WTC11 (cell line): ENCODE results near the gene UBASH3B. TPM values are rescaled to one million over a fixed set of nuclear protein-coding genes. Genes with fewer than 3 reads are reported as not detected.

Experiments used
- ATAC-seq: fragments of 200-7000 bp; cut with Tn5 transposase; 2 replicates; pipeline ENCODE4 v1.10.0; 2021; ENCODE audit warnings: mild to moderate bottlenecking, moderate library complexity
- CTCF ChIA-PET: fragments of 300-600 bp; sonication (Branson Sonifier 250); formaldehyde crosslinking; loops from one replicate; lab custom pipeline; 2021; ENCODE audit warnings: antibody characterized with exemption; lab: Charles Lee
- POLR2A ChIA-PET: fragments of 350-600 bp; sonication (Branson Sonifier 250); formaldehyde crosslinking; loops from one replicate; lab custom pipeline; 2021; ENCODE audit warnings: antibody characterized with exemption; lab: Charles Lee
- DNase-seq: peaks from one replicate; pipeline ENCODE4 v3.0.0; 2021; ENCODE audit warnings: low spot score
- H3K27ac Mint-ChIP-seq: 2 replicates; pipeline ENCODE4 v1.8.0; 2021; ENCODE audit warnings: mixed read lengths
- H3K27me3 Mint-ChIP-seq: 2 replicates; pipeline ENCODE4 v1.8.0; 2021; ENCODE audit warnings: low read depth, mild to moderate bottlenecking, moderate library complexity, mixed read lengths
- H3K36me3 Mint-ChIP-seq: 2 replicates; pipeline ENCODE4 v1.8.0; 2021; ENCODE audit warnings: mixed read lengths
- H3K4me1 Mint-ChIP-seq: 2 replicates; pipeline ENCODE4 v1.8.0; 2022; ENCODE audit warnings: mixed read lengths
- H3K4me3 Mint-ChIP-seq: 2 replicates; pipeline ENCODE4 v1.8.0; 2021; ENCODE audit warnings: mild to moderate bottlenecking, moderate library complexity, mixed read lengths
- H3K9me3 Mint-ChIP-seq: 2 replicates; pipeline ENCODE4 v1.8.0; 2021; ENCODE audit warnings: mixed read lengths
- ELF4 ChIP-seq: sonication (generic); formaldehyde crosslinking; IDR thresholded peaks from 2 replicates; pipeline ENCODE4 v1.8.1; 2022; ENCODE audit warnings: low read depth, mild to moderate bottlenecking, moderate library complexity, missing genetic modification reagents
- JUN ChIP-seq: sonication (generic); formaldehyde crosslinking; IDR thresholded peaks from 2 replicates; pipeline ENCODE4 v1.8.0; 2023; ENCODE audit warnings: mild to moderate bottlenecking, missing genetic modification reagents
- OVOL2 ChIP-seq: fragments of 250-450 bp; sonication (Bioruptor Pico); IDR thresholded peaks from 2 replicates; pipeline ENCODE4 v1.9.0; 2021; ENCODE audit warnings: mild to moderate bottlenecking, borderline replicate concordance
- PRRX2 ChIP-seq: fragments of 250-450 bp; sonication (Bioruptor Pico); IDR thresholded peaks from 2 replicates; pipeline ENCODE4 v1.8.0; 2021; ENCODE audit warnings: mild to moderate bottlenecking
- RORB ChIP-seq: fragments of 250-450 bp; sonication (Bioruptor Pico); IDR thresholded peaks from 2 replicates; pipeline ENCODE4 v1.9.0; 2021; ENCODE audit warnings: mild to moderate bottlenecking
- SMAD3 ChIP-seq: sonication (generic); formaldehyde crosslinking; IDR thresholded peaks from 2 replicates; pipeline ENCODE4 v1.8.0; 2022; ENCODE audit warnings: missing genetic modification reagents, mild to moderate bottlenecking, borderline replicate concordance
- ZNF219 ChIP-seq: sonication (generic); formaldehyde crosslinking; IDR thresholded peaks from 2 replicates; pipeline ENCODE4 v1.8.0; 2023; ENCODE audit warnings: missing genetic modification reagents, mild to moderate bottlenecking, borderline replicate concordance
- total RNA-seq: library from RNA; stranded (reverse); gene quantifications from 3 replicates; pipeline ENCODE4 v1.2.3, GENCODE V29; 2021
- TF ChIP-seq, protein P1 (sequence below): fragments of 250-450 bp; sonication (Bioruptor Pico); IDR thresholded peaks from 2 replicates; pipeline ENCODE4 v1.9.0; 2021; ENCODE audit warnings: mild to moderate bottlenecking, borderline replicate concordance
- TF ChIP-seq, protein P2 (sequence below): sonication (generic); formaldehyde crosslinking; IDR thresholded peaks from 2 replicates; pipeline ENCODE4 v1.8.1; 2022; ENCODE audit warnings: mild to moderate bottlenecking, moderate library complexity, missing genetic modification reagents
- TF ChIP-seq, protein P3 (sequence below): fragments of 250-450 bp; sonication (Bioruptor Pico); IDR thresholded peaks from 2 replicates; pipeline ENCODE4 v1.9.0; 2021; ENCODE audit warnings: mild to moderate bottlenecking
- TF ChIP-seq, protein P4 (sequence below): fragments of 250-450 bp; sonication (Bioruptor Pico); IDR thresholded peaks from 2 replicates; pipeline ENCODE4 v1.9.0; 2021; ENCODE audit warnings: mild to moderate bottlenecking
- TF ChIP-seq, protein P5 (sequence below): sonication (generic); formaldehyde crosslinking; IDR thresholded peaks from 2 replicates; pipeline ENCODE4 v1.8.0; 2022; ENCODE audit warnings: mild to moderate bottlenecking, missing genetic modification reagents
- TF ChIP-seq, protein P6 (sequence below): sonication (generic); formaldehyde crosslinking; conservative IDR thresholded peaks from 2 replicates; pipeline ENCODE4 v1.8.1; 2022; ENCODE audit warnings: mild to moderate bottlenecking, missing genetic modification reagents
- TF ChIP-seq, protein P7 (sequence below): sonication (generic); formaldehyde crosslinking; IDR thresholded peaks from 2 replicates; pipeline ENCODE4 v1.8.1; 2023; ENCODE audit warnings: mild to moderate bottlenecking, missing genetic modification reagents, borderline replicate concordance

The UBASH3B gene
- total RNA-seq, 1 experiment from 2014 or later, result 21.1 TPM

DNA sequence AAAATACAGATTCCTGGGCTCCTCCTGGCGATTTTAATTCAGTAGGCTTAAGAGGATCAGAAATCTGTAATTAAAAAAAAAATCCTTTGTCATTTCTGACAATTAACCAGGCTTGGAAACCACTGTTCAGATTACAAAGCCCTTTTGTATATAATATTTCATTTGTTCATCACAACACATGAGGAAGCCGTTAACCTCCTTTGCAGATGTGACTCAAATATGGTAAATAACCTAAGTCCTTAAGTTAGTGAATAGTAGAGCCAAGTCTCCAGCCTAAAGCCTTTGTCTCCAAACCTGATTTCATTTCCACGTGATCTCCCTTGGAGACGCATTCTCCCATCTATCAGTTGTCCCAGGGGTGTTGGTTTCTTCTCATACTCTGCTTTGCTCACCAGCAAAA lies 67.6 kb downstream of the UBASH3B start (continued):
- TF ChIP-seq, protein P1, sequence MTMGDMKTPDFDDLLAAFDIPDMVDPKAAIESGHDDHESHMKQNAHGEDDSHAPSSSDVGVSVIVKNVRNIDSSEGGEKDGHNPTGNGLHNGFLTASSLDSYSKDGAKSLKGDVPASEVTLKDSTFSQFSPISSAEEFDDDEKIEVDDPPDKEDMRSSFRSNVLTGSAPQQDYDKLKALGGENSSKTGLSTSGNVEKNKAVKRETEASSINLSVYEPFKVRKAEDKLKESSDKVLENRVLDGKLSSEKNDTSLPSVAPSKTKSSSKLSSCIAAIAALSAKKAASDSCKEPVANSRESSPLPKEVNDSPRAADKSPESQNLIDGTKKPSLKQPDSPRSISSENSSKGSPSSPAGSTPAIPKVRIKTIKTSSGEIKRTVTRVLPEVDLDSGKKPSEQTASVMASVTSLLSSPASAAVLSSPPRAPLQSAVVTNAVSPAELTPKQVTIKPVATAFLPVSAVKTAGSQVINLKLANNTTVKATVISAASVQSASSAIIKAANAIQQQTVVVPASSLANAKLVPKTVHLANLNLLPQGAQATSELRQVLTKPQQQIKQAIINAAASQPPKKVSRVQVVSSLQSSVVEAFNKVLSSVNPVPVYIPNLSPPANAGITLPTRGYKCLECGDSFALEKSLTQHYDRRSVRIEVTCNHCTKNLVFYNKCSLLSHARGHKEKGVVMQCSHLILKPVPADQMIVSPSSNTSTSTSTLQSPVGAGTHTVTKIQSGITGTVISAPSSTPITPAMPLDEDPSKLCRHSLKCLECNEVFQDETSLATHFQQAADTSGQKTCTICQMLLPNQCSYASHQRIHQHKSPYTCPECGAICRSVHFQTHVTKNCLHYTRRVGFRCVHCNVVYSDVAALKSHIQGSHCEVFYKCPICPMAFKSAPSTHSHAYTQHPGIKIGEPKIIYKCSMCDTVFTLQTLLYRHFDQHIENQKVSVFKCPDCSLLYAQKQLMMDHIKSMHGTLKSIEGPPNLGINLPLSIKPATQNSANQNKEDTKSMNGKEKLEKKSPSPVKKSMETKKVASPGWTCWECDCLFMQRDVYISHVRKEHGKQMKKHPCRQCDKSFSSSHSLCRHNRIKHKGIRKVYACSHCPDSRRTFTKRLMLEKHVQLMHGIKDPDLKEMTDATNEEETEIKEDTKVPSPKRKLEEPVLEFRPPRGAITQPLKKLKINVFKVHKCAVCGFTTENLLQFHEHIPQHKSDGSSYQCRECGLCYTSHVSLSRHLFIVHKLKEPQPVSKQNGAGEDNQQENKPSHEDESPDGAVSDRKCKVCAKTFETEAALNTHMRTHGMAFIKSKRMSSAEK (CRISPR knock-in tag), result no peak
- no peak for TF ChIP-seq RORB (CRISPR knock-in tag)
- no peak for TF ChIP-seq SMAD3
- no peak for TF ChIP-seq OVOL2 (CRISPR knock-in tag)
- TF ChIP-seq, protein P2, sequence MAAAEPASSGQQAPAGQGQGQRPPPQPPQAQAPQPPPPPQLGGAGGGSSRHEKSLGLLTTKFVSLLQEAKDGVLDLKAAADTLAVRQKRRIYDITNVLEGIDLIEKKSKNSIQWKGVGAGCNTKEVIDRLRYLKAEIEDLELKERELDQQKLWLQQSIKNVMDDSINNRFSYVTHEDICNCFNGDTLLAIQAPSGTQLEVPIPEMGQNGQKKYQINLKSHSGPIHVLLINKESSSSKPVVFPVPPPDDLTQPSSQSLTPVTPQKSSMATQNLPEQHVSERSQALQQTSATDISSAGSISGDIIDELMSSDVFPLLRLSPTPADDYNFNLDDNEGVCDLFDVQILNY, result no peak

DNA sequence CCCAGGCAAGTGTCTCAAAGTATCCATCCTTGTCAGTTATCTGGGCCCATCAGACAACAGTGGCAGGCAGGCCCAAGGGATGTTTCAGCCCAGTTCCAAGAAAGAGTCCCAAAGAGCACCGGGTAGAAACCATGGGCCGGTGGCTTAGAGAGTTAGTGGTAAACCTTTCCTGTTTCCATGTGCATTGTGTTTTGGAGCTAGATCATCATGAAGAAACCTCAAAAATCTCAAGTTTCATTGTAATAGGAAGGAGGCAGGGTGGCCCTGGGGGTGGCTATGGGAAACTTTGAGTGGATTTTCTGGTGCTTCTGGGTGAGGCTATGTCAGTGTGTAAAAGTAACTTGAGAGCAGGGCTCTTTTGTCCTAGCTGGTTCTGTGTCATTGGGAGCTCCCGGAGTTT lies 68.1 kb downstream of the UBASH3B start:
- H3K4me3 Mint-ChIP-seq, result no peak overlapping the region
- ChIA-PET CTCF (interaction anchor here (0.8 to 1.1 kb wide), 2 partner anchors 32 to 58 kb away, joined by 3 read pairs; no protein-coding TSS in a partner anchor), POLR2A (interaction anchor here (0.6 to 0.7 kb wide), 2 partner anchors 10 to 11 kb away, joined by 3 to 4 read pairs; no protein-coding TSS in a partner anchor)
- H3K36me3 Mint-ChIP-seq, result no peaks in the 10 kb centered on the region
- H3K4me1 Mint-ChIP-seq, result peaks cover 35% of the 10 kb centered on the region
- no peak for ATAC-seq
- H3K27ac Mint-ChIP-seq, result no peak overlapping the region
- DNase-seq, result no peak
- H3K27me3 Mint-ChIP-seq, result no peaks in the 10 kb centered on the region
- no peaks in the 10 kb centered on the region for H3K9me3 Mint-ChIP-seq
- TF ChIP-seq, protein P2, result no peak
- TF ChIP-seq ELF4 (CRISPR knock-in tag) (no peak), SMAD3 (no peak), PRRX2 (no peak), OVOL2 (CRISPR knock-in tag) (no peak), ZNF219 (no peak), JUN (CRISPR knock-in tag) (no peak)
- TF ChIP-seq, protein P3, sequence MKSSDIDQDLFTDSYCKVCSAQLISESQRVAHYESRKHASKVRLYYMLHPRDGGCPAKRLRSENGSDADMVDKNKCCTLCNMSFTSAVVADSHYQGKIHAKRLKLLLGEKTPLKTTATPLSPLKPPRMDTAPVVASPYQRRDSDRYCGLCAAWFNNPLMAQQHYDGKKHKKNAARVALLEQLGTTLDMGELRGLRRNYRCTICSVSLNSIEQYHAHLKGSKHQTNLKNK (CRISPR knock-in tag), result no peak
- TF ChIP-seq, protein P1 (CRISPR knock-in tag), result no peak
- TF ChIP-seq, protein P4, sequence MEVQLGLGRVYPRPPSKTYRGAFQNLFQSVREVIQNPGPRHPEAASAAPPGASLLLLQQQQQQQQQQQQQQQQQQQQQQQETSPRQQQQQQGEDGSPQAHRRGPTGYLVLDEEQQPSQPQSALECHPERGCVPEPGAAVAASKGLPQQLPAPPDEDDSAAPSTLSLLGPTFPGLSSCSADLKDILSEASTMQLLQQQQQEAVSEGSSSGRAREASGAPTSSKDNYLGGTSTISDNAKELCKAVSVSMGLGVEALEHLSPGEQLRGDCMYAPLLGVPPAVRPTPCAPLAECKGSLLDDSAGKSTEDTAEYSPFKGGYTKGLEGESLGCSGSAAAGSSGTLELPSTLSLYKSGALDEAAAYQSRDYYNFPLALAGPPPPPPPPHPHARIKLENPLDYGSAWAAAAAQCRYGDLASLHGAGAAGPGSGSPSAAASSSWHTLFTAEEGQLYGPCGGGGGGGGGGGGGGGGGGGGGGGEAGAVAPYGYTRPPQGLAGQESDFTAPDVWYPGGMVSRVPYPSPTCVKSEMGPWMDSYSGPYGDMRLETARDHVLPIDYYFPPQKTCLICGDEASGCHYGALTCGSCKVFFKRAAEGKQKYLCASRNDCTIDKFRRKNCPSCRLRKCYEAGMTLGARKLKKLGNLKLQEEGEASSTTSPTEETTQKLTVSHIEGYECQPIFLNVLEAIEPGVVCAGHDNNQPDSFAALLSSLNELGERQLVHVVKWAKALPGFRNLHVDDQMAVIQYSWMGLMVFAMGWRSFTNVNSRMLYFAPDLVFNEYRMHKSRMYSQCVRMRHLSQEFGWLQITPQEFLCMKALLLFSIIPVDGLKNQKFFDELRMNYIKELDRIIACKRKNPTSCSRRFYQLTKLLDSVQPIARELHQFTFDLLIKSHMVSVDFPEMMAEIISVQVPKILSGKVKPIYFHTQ, result no peak
- TF ChIP-seq, protein P5, sequence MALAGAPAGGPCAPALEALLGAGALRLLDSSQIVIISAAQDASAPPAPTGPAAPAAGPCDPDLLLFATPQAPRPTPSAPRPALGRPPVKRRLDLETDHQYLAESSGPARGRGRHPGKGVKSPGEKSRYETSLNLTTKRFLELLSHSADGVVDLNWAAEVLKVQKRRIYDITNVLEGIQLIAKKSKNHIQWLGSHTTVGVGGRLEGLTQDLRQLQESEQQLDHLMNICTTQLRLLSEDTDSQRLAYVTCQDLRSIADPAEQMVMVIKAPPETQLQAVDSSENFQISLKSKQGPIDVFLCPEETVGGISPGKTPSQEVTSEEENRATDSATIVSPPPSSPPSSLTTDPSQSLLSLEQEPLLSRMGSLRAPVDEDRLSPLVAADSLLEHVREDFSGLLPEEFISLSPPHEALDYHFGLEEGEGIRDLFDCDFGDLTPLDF (CRISPR knock-in tag), result no peak
- TF ChIP-seq, protein P6, sequence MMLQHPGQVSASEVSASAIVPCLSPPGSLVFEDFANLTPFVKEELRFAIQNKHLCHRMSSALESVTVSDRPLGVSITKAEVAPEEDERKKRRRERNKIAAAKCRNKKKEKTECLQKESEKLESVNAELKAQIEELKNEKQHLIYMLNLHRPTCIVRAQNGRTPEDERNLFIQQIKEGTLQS (CRISPR knock-in tag), result no peak
- TF ChIP-seq, protein P7, sequence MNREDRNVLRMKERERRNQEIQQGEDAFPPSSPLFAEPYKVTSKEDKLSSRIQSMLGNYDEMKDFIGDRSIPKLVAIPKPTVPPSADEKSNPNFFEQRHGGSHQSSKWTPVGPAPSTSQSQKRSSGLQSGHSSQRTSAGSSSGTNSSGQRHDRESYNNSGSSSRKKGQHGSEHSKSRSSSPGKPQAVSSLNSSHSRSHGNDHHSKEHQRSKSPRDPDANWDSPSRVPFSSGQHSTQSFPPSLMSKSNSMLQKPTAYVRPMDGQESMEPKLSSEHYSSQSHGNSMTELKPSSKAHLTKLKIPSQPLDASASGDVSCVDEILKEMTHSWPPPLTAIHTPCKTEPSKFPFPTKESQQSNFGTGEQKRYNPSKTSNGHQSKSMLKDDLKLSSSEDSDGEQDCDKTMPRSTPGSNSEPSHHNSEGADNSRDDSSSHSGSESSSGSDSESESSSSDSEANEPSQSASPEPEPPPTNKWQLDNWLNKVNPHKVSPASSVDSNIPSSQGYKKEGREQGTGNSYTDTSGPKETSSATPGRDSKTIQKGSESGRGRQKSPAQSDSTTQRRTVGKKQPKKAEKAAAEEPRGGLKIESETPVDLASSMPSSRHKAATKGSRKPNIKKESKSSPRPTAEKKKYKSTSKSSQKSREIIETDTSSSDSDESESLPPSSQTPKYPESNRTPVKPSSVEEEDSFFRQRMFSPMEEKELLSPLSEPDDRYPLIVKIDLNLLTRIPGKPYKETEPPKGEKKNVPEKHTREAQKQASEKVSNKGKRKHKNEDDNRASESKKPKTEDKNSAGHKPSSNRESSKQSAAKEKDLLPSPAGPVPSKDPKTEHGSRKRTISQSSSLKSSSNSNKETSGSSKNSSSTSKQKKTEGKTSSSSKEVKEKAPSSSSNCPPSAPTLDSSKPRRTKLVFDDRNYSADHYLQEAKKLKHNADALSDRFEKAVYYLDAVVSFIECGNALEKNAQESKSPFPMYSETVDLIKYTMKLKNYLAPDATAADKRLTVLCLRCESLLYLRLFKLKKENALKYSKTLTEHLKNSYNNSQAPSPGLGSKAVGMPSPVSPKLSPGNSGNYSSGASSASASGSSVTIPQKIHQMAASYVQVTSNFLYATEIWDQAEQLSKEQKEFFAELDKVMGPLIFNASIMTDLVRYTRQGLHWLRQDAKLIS (CRISPR knock-in tag), result no peak
